GM19455 (cell line): ENCODE measurements around the gene VAT1L.

Source experiments
- ATAC-seq: cut with Tn5 transposase; IDR thresholded peaks from one replicate; pipeline ENCODE4 v1.9.1; 2021; ENCODE audit not compliant: unreplicated experiment

Gene VAT1L

GRCh38 chr16:77905374-77905920 lies 117.1 kb downstream of the VAT1L start:
- ATAC-seq = no peak

- no peak for ATAC-seq
Measured at GRCh38 chr16:77910021-77910420, 121.7 kb downstream of the VAT1L start.

GRCh38 chr16:77912617-77913016 lies 124.3 kb downstream of the VAT1L start:
- ATAC-seq = no peak

GRCh38 chr16:77913738-77914253 lies 125.4 kb downstream of the VAT1L start:
- ATAC-seq = no peak

- no peak for ATAC-seq
Measured at GRCh38 chr16:77916111-77916510, 127.7 kb downstream of the VAT1L start.

GRCh38 chr16:77917971-77918370 lies 129.6 kb downstream of the VAT1L start:
- ATAC-seq = no peak

GRCh38 chr16:77918809-77919707 lies 130.7 kb downstream of the VAT1L start:
- ATAC-seq = no peak

- ATAC-seq = no peak
Measured at GRCh38 chr16:77919761-77920415, 131.5 kb downstream of the VAT1L start.

GRCh38 chr16:77920984-77921383 lies 132.6 kb downstream of the VAT1L start:
- no peak for ATAC-seq

- no peak for ATAC-seq
Measured at GRCh38 chr16:77922228-77922754, 133.9 kb downstream of the VAT1L start.

GRCh38 chr16:77925531-77925930 lies 137.2 kb downstream of the VAT1L start:
- ATAC-seq = no peak

GRCh38 chr16:77928096-77928495 lies 139.7 kb downstream of the VAT1L start:
- no peak for ATAC-seq

GRCh38 chr16:77929004-77929403 lies 140.6 kb downstream of the VAT1L start:
- ATAC-seq = no peak

- no peak for ATAC-seq
Measured at GRCh38 chr16:77931058-77931457, 142.7 kb downstream of the VAT1L start.

GRCh38 chr16:77937473-77938149 lies 149.2 kb downstream of the VAT1L start:
- ATAC-seq = no peak

- ATAC-seq = no peak
Measured at GRCh38 chr16:77938913-77939312, 150.5 kb downstream of the VAT1L start.

- no peak for ATAC-seq
Measured at GRCh38 chr16:77939968-77940367, 151.6 kb downstream of the VAT1L start.

GRCh38 chr16:77943801-77944200 lies 155.4 kb downstream of the VAT1L start:
- ATAC-seq = no peak

- no peak for ATAC-seq
Measured at GRCh38 chr16:77944631-77945030, 156.3 kb downstream of the VAT1L start.

- ATAC-seq = no peak
Measured at GRCh38 chr16:77945126-77945525, 156.8 kb downstream of the VAT1L start.

GRCh38 chr16:77946823-77947222 lies 158.5 kb downstream of the VAT1L start:
- no peak for ATAC-seq
